GM21576 (cell line): ENCODE data around the gene UPF1.

ENCODE experiments used
- ATAC-seq: cut with Tn5 transposase; IDR thresholded peaks from one replicate; pipeline ENCODE4 v1.9.1; 2021; ENCODE audit warnings: mild to moderate bottlenecking, moderate library complexity; ENCODE audit not compliant: unreplicated experiment

UPF1 gene

DNA sequence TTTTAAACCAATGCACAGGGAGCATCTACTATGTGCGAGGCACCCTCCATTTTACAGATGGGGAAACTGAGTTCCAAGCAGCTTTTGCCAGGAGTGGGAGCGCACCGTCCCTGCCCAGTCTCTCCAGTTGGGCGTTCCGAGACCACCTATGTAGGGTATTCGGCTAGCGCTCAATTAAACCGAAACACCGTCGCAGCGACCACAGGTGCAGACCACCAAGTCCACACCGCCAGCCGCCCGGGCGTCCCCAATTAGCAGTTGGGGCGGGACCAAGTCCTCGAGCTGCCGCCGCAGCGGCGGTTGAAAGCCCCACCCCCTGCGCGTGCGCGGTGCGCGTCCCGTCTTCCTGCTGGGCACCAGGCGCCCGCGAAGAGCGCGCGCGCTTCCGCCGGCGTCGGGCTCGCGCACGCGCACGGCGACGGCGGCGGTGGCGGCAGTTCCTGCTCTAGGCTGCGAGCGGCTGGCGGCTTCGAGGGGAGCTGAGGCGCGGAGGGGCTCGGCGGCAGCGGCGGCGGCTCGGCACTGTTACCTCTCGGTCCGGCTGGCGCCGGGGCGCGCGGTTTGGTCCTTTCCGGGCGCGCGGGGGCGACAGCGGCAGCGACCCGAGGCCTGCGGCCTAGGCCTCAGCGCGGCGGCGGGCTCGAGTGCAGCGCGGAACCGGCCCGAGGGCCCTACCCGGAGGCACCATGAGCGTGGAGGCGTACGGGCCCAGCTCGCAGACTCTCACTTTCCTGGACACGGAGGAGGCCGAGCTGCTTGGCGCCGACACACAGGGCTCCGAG lies at the start of gene UPF1:
TSS of gene UPF1 (plus strand) at position 436 of the 782 bp plus-strand sequence. CDS start at position 687, 251 bp downstream.
- ATAC-seq: peak; percentile 51

DNA sequence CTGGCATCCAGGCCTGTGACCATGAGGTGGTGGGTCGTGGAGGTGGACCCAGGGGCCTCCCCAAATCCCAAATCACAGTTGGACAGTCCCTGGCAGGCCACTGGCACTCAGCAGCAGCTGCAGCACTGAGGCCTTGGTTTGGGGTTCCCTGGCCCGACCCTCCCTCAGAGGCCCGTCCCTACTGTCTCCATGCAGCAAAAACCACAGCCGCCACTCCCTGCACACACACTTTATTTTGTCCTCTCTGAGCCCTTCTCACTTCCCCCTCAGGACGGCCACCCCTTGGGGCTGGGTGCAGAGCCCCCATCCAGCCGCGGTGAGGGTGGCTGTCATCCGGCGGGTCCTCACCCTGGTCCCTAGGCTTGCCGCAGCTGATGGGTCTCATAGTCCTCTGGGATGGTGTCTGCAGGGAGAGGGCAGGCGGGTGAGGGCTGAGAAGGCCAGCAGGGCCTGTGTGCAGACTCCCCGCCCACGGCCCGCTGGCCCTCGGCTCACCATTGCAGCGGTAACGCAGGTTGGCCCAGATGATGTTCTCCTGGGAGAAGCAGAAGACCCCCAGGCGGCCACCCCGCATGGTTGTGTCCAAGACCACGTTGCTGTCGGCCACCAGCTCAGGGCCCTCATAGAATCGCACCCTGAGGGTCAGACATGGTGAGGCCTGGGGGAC lies 49.1 kb upstream of the UPF1 start:
- ATAC-seq: no peak

DNA sequence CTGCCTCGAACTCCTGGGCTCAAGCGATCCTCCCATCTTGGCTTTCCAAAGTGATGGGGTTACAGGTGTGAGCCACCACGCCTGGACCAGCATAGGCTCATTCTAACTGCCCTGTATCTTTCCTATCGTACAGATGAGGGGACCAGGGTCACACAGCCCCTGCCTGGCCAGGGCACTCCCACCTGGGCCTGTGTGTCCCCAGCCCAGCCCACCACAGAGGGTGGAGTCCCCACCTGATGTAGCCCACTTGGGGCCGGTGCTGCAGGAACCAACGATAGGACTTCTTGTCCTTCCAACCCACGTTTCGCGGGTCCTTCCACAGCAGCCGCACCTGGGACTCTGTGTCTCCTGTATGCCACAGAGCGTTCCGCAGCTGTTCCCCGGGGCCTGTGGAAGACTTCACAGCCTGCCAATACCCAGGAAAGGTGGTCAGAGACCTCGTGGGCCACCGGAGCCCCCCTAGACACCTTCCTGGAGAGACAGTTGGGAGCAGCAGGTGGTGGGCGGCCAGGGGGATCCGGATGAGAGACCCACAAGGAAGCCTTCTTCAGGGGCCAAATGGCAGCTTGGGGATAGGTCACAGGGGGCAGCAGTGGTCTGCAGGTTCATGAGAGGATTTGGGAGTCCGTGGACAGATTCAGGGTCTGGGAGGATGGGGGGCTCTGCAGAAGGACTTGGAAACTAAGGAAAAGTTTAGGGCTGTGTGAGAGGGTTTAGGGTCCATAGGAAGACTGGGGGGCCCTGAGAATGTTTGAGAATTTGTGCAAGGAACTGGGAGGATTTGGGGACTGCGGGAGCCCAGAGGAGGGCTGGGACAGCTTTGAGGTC lies 47.6 kb upstream of the UPF1 start:
- ATAC-seq: no peak

DNA sequence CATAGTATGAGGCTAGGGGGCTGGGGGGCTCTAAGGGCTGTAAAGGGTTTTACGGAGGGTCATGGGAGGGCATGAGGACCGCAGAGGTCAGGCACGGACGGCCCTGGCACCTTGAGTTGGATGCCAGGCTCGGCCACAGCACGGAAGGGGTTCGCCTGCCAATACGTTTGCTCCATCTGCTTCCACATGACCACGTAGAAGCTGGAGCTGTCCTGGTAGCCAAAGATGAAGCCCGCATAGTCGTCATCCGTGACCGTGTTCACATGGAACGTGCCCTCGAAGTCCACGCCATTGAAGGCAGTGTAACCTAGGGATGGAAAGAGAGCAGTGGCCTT lies 47.0 kb upstream of the UPF1 start:
- no peak for ATAC-seq

DNA sequence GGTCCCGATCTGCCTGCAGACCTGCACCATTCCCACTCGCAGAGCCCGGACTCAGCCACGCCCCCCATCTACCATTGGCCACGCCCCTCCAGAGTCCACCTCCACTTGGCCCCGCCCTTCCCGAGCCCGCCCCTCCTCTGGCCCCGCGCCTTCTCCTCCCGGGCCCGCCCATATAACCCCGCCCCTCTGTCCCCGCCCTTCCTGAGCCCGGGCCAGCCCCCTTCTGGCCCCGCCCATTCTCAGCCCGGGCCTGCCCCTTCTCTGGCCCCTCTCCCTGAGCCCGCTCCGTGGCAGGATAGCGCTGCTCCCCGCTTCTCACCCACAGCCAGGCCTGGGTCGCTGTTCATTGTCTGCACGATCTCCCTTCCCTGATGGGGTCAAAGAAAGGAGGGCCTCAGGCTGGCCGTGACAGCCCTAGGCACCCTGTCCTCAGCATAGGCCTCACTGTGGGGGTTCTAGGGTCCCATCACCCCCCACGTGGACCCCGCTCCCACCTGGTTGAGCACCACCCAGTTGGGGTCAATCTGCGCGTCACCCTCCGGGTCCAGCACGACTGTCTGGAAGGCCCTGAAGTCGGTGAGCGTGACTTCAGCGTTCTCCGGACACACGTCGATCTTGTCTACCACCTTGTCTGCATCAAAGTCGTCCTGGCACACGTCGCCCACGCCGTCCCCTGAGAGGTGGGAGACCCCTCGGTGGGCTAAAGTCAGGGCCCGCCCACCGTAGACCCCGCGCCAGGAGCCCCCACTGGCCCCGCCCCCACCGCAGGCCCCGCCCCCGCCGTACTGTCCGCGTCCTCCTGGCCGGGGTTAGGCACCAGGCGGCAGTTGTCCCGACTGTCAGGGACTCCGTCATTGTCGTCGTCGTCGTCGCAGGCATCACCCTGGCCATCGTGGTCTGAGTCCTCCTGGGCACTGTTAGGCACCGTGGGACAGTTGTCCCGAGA lies 46.3 kb upstream of the UPF1 start:
- ATAC-seq: no peak

DNA sequence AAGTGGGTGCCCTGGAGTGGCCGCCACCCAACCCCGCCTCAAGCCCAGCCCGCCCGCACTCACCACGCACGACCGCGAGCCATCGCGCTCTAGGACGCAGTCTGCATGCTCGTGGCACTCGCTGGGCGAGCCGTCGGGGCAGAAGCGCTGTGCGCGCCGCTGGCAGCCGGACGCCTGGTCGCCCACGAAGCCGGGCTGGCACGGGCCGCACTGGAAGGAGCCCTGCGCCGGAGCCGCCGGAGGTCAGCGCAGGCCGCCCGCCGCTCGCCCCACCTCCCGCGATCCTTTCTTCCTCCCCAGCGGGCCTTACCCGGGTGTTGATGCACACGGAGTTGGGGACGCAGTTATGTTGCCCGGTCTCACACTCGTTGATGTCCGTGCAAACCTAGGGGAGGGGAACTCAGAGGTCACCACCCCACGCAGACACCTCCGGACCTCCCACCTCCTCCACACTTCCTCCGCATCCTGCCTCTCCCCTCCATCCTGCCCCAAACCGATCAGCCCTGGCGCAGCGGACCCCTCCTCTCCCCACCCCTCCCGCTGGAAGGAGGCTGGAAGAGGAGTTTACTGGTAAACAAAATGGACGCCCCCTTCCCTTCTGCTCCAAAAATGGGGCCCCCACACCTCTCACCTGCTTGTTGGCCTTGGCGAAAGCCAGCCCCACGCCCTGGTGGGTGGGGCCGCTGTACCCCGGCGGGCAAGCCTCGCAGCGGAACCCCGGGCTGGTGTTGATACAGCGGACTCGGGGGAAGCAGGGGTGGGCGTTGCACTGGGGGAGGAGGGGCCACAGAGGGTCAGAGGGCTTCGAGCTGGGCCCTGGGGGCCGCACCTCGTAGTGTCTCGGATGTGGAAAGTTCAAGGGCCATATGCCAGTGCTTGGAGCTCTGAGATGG lies 43.0 kb upstream of the UPF1 start:
- no peak for ATAC-seq

DNA sequence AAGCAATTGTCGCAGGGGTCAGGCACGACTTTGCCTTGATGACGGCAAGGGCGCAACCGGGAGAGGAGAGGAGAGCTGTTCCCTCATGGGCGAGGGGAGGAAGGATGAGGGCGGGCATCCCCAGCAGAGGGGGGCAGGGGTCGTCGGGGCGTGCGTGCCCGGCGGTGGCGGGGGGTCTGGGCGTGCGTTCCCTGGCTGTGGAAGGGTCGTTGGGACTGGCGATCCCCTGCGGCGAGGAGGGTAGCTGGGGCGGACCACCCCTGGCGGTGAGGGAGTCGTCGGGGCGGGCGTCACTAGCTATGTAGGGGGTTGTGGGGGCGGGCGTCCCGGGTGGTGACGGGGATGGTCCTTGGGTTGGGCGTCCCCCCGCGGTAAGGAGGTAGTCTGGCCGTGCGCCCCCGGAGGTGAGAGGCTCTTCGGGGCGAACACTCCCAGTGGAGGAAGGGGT lies 42.3 kb upstream of the UPF1 start:
- no peak for ATAC-seq

DNA sequence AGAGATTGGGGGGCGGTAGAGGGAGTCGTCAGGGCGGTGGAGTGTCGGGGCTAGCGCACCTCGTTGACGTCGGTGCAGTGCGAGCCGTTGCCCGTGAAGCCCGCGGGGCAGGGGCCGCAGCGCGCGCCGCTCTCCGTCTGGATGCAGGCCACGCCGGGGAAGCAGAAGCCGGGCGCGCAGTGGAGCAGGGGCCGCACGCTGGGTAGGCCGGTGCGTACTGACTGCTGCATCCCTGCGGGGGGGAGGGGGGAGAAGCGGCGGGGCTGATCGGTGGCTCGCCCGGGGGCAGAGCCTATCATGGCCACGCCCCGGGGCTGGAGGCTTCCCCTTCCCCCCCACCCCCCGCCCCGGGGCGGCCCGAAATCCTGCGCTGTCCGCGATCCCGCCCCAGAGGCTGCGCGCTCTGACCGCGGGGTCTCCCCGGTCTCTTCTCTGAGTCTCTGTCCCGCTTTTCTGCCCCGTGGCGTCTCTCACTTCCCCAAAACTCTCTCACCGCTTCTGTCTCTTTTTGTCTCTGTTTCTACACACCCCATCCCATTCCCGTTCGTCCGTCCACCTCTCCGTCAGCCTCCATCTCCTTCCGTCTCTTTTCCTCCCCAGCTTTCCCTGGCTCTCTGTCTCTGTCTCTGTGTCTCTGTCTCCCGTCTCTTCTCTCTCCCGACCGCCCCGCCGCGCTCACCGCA lies 41.7 kb upstream of the UPF1 start:
- no peak for ATAC-seq

DNA sequence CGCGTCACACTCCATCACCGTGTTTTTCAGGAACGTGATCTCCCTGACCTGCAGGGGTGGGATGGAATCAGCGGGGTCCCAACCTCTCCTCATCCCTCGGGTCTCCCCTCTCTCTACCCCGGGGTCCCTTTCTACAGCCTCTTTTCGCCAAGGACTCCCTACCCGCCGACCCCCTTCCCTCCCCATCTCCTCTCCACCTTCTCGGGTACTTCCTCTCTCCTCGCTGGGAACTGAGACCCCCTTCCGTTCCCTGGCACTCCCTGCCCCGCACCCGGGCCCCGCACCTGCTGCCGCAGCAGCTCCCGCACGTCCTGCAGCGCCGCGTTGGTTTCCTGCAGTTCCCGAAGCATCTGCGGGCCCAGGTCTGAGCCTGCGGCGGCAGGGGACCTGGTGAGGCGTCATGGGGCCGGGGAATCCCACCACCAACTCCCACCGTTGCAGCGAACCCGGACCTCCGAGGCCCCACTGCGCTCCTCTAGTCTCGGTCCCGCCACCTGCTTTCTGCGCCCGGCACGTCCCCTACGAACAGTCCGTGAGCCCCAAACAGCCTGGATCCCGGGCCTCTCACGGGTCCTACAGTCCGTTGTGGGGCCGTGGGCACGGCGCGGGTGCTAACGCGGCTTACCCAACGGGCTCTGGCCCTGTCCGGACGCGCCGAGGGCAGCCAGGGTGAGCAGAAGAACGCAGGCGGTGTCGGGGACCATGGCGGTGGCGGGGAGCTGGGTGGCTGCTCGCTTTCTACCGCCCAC lies 41.0 kb upstream of the UPF1 start, which contains the start of gene COMP:
TSS of gene COMP (minus strand) at position 740 of the 749 bp plus-strand sequence. CDS start at position 704, 36 bp downstream.
- ATAC-seq: no peak

DNA sequence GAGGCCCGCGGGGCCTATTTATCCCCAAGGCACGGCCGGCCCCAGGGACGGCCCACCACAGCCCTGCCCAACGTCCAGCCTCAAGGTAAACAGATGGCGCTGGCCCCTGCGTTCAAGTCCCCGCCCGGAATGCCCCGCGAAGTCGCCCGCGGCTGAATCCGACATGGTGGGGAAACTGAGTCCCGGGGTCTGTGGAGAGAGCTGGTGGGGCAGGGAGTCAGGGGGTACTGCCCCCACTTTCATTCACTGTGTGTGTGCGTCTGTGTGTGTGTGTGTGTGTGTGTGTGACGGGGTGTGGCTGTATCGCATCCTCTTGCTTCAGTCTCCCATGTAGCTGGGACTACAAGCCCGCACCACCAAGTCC lies 40.5 kb upstream of the UPF1 start:
- no peak for ATAC-seq

DNA sequence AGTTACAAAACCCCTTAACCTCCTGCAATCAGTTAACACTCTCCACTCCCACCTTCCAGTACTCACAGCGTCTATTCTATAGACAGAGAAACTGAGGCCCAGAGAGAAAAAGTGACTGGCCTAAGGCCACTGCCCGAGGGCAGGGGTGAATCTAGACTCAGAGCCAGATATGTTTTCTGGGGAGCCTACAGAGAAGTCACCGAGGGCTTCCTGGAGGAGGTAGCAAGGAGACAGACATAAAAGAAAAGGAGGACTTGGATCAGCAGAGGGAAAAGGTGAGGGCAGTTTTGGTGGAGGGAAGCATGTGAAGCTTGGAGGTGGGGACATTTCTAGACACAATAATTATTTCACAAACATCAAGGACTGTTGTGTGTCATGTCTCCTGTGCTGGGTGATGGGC lies 39.1 kb upstream of the UPF1 start:
- no peak for ATAC-seq

DNA sequence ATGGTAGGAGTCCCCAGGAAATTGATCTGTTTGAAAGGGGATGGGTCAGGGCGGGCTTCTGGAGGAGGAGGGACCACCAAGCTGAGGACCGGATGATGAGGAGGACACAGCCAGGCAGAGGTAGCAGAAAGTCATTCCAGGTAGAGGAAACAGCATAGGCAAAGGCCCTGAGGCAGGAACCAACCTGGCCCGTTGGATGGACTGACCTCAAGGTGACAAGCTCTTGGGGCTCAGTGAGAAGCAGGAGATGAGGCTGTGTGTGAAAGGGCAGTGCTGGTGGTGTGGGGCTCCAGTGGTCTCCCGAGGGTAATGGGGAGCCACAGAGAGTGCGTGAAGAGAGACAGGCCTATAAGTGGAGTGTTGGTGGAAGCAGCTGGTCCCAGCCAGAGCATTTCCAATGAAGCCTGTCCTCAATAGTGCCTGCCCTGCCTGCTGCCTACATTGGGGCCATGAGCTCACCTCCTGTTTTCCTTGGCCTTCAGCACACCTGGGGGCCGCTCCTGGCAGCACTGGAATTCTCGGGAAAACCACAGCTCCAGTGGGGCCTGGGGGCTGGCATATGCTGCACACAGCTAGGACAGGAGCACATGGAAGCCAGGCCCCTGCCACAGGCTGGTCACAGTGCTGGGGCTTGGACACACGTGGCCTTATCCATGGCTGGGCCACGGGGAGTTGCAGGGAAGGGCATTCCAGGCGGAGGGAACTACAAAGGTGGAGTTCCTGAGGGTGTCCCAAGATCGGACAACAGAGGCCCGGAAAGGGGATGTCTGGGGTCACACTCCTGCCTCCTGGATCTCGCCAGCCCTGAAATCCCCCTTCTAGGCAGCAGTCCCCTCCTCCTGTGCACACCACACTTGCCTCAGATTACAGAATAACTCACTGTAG lies 38.4 kb upstream of the UPF1 start:
- no peak for ATAC-seq

DNA sequence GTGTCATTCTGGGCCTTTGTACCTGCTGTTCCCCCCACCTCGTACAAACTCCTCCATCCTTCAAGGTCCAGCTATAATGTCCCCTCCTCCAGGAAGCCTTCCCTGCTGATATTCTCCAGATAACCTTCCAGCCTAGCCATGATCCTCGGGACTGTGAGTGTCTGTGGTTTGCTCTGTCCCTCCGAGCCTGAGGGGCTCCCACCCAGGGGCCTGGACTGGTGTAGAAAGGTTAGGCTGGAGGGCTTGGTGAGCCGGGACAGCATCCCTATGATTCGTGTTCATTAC lies 37.8 kb upstream of the UPF1 start:
- no peak for ATAC-seq

DNA sequence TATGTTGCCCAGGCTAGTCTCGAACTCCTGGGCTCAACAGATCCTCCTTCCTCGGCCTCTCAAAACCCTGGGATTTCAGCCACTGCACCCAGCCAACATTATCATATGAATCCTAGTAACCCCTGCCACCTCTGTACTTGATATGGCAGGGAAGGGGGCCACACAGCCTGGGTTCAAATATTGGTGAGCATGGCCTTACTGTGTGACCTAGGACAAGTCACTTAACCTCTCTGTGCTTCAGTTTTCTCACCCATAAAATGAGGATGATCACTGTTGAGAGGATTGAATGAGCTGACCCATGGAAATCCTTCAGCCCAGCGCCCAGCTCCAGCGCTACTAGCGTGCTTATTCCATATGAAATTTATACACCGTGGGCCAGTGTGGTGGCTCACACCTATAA lies 37.1 kb upstream of the UPF1 start:
- no peak for ATAC-seq

DNA sequence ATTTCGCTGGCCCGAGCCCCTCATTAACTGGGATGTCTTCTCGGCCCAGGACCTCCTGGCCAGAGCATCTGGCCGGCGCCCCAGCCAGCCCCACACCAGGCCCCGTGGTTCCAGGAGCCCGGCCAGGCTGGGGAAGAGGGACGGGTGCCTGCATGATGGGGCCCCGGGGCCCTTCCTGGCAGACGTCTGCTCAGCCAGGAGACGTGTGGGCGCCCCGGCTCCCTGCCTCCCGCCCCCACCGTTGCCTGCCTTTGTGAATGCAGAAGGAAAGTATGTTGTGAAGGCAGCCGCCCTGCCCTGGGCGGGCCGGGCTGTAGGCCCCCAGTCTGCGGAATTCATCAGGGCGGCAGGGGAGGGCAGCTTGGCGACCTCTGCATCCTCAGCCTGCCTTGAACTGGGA lies 36.2 kb upstream of the UPF1 start:
- ATAC-seq: no peak

DNA sequence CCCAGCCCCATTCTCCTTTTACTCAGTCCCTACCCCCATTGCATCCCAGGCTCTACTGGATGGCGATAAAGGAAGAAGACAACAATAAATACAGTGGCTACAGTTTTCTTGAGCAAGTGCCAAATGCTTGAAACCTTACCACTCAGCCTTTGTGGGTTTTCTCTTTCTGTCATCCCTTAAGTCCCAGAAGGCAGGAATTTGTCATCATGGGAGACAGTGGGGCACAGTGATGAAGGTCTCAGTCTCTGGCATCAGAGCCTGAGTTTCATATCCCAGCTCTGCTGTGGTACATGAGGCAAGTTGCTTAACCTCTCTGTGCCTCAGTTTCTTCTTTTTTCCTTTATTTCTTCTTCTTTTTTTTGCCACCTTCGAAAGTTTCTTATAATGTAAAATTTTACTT lies 35.5 kb upstream of the UPF1 start:
- no peak for ATAC-seq
